IMR-90 (cell line): ENCODE data around the gene ARMC9.
"Not testable (repeated sequence)": the region's sequence is repeated elsewhere in the genome, so short reads cannot be mapped to it uniquely, and the experiment has no call there.

ENCODE experiments used
- CEBPB ChIP-seq: IDR thresholded peaks from 2 replicates; pipeline ENCODE4 v1.6.1; 2012; ENCODE audit warnings: low read depth, low read length, improper control_type of control experiment
- CTCF ChIP-seq: conservative IDR thresholded peaks from 2 replicates; pipeline ENCODE4 v1.5.1; 2012; ENCODE audit warnings: mild to moderate bottlenecking, low read depth, low read length, improper control_type of control experiment
- MAFK ChIP-seq: IDR thresholded peaks from 2 replicates; pipeline ENCODE4 v1.6.1; 2012; ENCODE audit warnings: low read depth, low read length, improper control_type of control experiment
- POLR2A ChIP-seq: IDR thresholded peaks from 2 replicates; pipeline ENCODE4 v1.6.1; 2012; ENCODE audit warnings: mild to moderate bottlenecking, low read depth, low read length

DNA sequence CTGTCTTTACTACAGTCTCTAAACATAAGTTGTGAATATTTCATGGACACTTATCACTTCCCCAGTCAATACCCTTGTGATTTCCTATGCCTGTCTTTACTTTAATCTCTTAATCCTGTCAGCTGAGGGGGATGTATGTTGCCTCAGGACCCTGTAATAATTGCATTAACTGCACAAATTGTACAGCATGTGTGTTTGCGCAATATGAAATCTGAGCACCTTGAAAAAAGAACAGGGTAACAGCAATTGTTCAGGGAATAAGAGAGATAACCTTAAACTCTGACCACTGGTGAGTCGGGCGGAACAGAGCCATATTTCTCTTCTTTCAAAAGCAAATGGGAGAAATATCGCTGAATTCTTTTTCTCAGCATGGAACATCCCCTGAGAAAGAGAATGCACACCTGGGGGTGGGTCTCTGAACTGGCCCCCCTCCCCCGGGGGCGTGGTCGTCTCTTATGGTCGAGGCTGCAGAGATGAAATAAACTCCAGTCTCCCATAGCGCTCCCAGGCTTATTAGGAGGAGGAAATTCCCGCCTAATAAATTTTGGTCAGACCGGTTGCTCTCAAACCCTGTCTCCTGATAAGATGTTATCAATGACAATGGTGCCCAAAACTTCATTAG, 177.7 kb downstream of the ARMC9 start:
- TF ChIP-seq CEBPB: 0 out of 2 replicates have a peak, but pooled peaks have one; percentile 24
- not testable (repeated sequence) for TF ChIP-seq MAFK, POLR2A, CTCF
